Immature natural killer cell (primary cell): ENCODE results near the gene FOXN1. TPM values are rescaled to one million over a fixed set of nuclear protein-coding genes. Genes with fewer than 3 reads are reported as not detected.
"Not testable (repeated sequence)": the region's sequence is repeated elsewhere in the genome, so short reads cannot be mapped to it uniquely, and the experiment has no call there.

Experiments used
- DNase-seq, 3 donors: peaks; one replicate each; pipeline ENCODE4 v3.0.0; 2022; ENCODE audit warnings: mixed read lengths in 1 of 3
- H3K27ac Mint-ChIP-seq, 6 donors: one replicate each; pipeline ENCODE4 v1.8.0; 2020; ENCODE audit warnings: mixed read lengths in 6 of 6, mild to moderate bottlenecking in 5 of 6, inconsistent platforms in 4 of 6, moderate library complexity in 3 of 6
- H3K27me3 Mint-ChIP-seq, 3 donors: one replicate each; pipeline ENCODE4 v1.8.0; 2020 to 2021; ENCODE audit warnings: low read depth in 3 of 3, mild to moderate bottlenecking in 3 of 3, mixed read lengths in 3 of 3, moderate library complexity in 3 of 3, inconsistent platforms in 1 of 3
- H3K36me3 Mint-ChIP-seq, 3 donors: one replicate each; pipeline ENCODE4 v1.8.0; 2020; ENCODE audit warnings: mixed read lengths in 3 of 3, inconsistent platforms in 2 of 3, mild to moderate bottlenecking in 2 of 3
- H3K4me1 Mint-ChIP-seq, 2 donors: one replicate each; pipeline ENCODE4 v1.8.0; 2020; ENCODE audit warnings: inconsistent platforms in 2 of 2, mild to moderate bottlenecking in 2 of 2, mixed read lengths in 2 of 2, moderate library complexity in 1 of 2
- H3K4me3 Mint-ChIP-seq, 5 donors: one replicate each; pipeline ENCODE4 v1.8.0; 2020; ENCODE audit warnings: mild to moderate bottlenecking in 5 of 5, mixed read lengths in 5 of 5, inconsistent platforms in 3 of 5, moderate library complexity in 3 of 5
- H3K9me3 Mint-ChIP-seq, 6 donors: one replicate each; pipeline ENCODE4 v1.8.0; 2020; ENCODE audit warnings: mild to moderate bottlenecking in 6 of 6, mixed read lengths in 6 of 6, inconsistent platforms in 4 of 6, moderate library complexity in 3 of 6
- polyA plus RNA-seq, 3 donors: library from polyadenylated mRNA; unstranded; fragments of 300-500 nt; fragmentation: Illumina TruSeq; gene quantifications; one replicate each; pipeline ENCODE4 v1.2.3, GENCODE V29; 2021

FOXN1 gene, protein sequence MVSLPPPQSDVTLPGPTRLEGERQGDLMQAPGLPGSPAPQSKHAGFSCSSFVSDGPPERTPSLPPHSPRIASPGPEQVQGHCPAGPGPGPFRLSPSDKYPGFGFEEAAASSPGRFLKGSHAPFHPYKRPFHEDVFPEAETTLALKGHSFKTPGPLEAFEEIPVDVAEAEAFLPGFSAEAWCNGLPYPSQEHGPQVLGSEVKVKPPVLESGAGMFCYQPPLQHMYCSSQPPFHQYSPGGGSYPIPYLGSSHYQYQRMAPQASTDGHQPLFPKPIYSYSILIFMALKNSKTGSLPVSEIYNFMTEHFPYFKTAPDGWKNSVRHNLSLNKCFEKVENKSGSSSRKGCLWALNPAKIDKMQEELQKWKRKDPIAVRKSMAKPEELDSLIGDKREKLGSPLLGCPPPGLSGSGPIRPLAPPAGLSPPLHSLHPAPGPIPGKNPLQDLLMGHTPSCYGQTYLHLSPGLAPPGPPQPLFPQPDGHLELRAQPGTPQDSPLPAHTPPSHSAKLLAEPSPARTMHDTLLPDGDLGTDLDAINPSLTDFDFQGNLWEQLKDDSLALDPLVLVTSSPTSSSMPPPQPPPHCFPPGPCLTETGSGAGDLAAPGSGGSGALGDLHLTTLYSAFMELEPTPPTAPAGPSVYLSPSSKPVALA
- not detected for polyA plus RNA-seq

DNA sequence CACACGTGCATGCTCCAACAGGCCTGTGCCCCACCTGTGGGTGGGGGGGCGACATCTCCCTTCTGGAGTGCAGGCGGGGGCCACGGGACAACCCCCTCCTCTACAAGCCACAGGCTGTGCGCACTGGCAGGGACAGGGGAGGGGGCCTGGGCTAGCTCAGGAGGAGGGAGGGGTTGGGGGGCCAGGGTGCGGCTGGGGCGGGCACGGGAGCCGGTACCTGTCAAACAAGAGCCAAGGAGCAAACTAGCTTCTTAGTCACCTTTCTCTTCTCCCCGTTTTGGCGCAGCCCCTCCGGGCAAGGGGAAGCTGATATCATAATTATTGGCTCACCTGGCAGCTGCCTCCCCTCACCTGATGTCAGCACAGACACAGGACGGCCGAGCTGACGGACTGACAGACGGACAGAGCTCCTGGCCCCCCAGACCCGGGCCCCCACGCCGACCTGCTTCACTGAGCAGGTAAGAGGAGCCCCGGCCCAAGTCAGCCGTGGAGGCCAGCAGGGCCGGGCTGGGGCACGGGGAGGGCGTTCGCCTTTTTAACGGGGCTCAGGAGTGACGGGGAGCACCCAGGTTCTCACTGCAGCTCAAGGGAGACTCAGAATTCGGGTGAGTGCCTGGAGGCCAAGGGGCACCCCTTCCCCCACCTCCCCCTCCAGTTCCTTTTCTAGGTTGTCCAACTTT is at the start of gene FOXN1:
Gene FOXN1 (plus strand): TSS at position 363 of the 680 bp plus-strand sequence. CDS start 17,622 bp downstream, outside the sequence.
- Mint-ChIP-seq H3K4me1 (no peaks in the 10 kb centered on the region), H3K36me3 (no peaks in the 10 kb centered on the region), H3K9me3 (no peaks in the 10 kb centered on the region), H3K27ac (no peak within 1 kb of the TSS), H3K4me3 (no peak within 1 kb of the TSS), H3K27me3 (peaks cover 0 to 6% (median 4%) of the 10 kb centered on the region in 3 donors)
- no peak for DNase-seq

DNA sequence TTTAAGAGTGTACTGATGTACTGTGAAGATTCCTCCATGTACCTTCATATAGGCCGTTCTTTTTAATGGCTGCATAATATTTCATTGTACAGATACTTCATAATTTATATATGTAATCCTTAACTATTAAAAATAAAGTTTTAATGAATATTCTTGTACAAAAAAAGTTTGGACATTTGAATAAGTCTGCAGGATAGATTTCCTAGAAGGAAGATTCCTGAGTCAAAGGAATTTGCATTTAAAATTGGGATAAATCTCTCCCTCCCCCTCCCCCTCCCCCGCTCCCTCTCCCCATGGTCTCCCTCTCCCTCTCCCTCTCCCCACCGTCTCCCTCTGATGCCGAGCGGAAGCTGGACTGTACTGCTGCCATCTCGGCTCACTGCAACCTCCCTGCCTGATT is 48.3 kb upstream of the FOXN1 start:
- Mint-ChIP-seq H3K9me3 (peaks cover 0 to 3% (median 0%) of the 10 kb centered on the region in 6 donors), H3K4me3 (no peak overlapping the region), H3K36me3 (no peaks in the 10 kb centered on the region), H3K27ac (no peak overlapping the region), H3K27me3 (peaks cover 3 to 7% (median 3%) of the 10 kb centered on the region in 3 donors), H3K4me1 (no peaks in the 10 kb centered on the region)
- no peak for DNase-seq

DNA sequence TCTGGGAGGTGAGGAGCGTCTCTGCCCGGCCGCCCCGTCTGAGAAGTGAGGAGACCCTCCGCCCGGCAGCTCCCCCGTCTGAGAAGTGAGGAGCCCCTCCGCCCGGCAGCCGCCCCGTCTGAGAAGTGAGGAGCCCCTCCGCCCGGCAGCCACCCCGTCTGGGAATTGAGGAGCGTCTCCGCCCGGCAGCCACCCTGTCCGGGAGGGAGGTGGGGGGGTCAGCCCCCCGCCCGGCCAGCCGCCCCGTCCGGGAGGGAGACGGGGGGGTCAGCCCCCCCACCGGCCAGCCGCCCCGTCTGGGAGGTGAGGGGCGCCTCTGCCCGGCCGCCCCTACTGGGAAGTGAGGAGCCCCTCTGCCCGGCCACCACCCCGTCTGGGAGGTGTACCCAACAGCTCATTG is 47.3 kb upstream of the FOXN1 start:
- not testable (repeated sequence) for H3K4me1 Mint-ChIP-seq, H3K36me3 Mint-ChIP-seq, H3K9me3 Mint-ChIP-seq, DNase-seq, H3K4me3 Mint-ChIP-seq, H3K27ac Mint-ChIP-seq
- H3K27me3 Mint-ChIP-seq, result peaks cover 3 to 10% (median 3%) of the 10 kb centered on the region in 3 donors

DNA sequence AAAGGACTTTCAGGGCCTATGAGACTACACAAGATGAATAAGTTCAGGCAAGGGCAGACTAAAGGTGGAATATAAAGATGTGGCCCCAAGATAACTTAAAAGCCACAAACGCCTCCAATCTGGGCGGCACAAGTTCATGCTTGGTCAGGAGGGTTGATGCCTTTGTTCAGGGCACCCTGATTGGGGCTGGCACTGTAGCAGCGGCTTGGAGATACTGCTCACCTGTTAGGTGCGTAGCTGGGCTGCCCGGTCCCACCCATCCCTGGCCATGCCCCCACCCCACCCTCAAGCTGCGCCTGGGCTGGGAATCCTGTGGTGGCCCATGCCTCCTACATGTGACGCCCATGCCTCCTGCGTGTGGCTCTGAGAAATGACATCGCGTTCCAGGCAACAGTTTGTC is 45.2 kb upstream of the FOXN1 start:
- no peak for DNase-seq
- Mint-ChIP-seq H3K4me3 (no peak overlapping the region), H3K36me3 (no peaks in the 10 kb centered on the region), H3K27me3 (peaks cover 3 to 11% (median 3%) of the 10 kb centered on the region in 3 donors), H3K4me1 (no peaks in the 10 kb centered on the region), H3K9me3 (peaks cover 0 to 3% (median 0%) of the 10 kb centered on the region in 6 donors), H3K27ac (no peak overlapping the region)

DNA sequence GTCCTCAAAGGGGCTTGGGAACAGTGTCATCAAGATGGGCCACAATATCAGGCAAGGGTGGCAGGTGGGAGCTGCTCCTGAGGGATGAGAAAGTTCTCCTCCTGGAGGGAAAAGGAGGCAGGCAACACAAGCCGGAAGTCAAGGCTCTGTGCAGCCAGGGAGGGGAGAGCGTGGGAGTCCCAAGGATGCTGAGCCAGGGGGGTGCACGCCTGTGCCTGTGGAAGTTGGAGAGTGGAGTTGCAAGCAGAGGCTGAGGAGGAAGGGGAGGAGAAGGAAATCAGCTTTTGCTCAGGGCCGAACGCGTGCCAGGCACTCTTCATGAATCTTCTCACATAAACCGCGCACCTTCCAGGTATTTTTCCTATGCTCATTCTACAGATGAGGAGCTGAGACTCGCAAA is 40.1 kb upstream of the FOXN1 start:
- DNase-seq, result no peak
- Mint-ChIP-seq H3K4me3 (no peak overlapping the region), H3K27ac (no peak overlapping the region), H3K4me1 (no peaks in the 10 kb centered on the region), H3K36me3 (no peaks in the 10 kb centered on the region), H3K9me3 (peaks cover 0 to 1% (median 0%) of the 10 kb centered on the region in 6 donors), H3K27me3 (peaks cover 4 to 9% (median 6%) of the 10 kb centered on the region in 3 donors)

DNA sequence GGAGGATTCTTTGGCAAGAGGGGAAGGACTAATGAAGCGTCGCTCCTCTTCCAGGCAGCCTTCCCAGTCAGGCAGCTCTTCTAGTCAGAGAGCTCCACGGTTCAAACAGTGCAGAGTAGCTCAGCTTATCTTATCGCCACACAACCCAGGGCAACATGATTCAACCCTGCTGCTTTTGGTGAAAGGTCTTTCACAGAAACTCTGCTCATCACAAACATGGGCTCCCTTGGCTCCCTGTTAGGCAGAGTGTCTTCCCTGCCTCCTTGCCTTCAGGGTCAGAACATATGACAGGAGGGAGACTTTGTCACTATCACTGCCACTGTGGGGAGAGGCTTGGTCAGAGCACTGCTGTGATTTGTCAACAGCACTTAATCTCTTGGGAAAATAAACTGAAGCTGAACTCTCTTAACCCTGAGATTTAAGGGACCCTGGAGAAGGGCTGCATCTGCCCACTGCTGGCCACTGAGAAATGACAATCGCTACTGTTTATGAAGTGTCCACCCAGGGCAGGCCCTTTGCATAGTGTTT is 39.6 kb upstream of the FOXN1 start:
- no peaks in the 10 kb centered on the region for H3K4me1 Mint-ChIP-seq
- H3K9me3 Mint-ChIP-seq, result peaks cover 0 to 1% (median 0%) of the 10 kb centered on the region in 6 donors
- peaks cover 4 to 9% (median 6%) of the 10 kb centered on the region in 3 donors for H3K27me3 Mint-ChIP-seq
- no peaks in the 10 kb centered on the region for H3K36me3 Mint-ChIP-seq
- no peak overlapping the region for H3K4me3 Mint-ChIP-seq
- no peak overlapping the region for H3K27ac Mint-ChIP-seq
- no peak for DNase-seq

DNA sequence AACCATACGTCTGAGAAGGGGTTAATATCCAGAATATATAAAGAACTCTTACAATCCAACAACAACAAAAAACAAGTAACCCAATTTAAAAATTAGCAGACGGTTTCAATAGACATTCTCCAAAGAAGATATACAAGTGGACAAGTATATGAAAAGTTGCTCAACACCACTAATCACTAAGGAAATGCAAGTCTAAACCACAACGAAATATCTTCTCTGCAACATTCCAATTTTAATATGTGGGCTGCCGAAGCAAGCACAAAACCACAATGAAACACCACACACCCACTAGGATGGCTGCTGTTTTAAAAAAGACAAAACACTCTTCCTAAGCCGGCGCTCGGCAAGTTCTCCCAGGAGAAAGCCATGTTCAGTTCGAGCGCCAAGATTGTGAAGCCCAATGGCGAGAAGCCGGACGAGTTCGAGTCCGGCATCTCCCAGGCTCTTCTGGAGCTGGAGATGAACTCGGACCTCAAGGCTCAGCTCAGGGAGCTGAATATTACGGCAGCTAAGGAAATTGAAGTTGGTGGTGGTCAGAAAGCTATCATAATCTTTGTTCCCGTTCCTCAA is 38.6 kb upstream of the FOXN1 start:
- peaks cover 2 to 8% (median 6%) of the 10 kb centered on the region in 3 donors for H3K27me3 Mint-ChIP-seq
- peaks cover 0 to 1% (median 0%) of the 10 kb centered on the region in 6 donors for H3K9me3 Mint-ChIP-seq
- H3K36me3 Mint-ChIP-seq, result no peaks in the 10 kb centered on the region
- H3K4me1 Mint-ChIP-seq, result no peaks in the 10 kb centered on the region
- peak in 1 of 3 donors; percentile 6 for DNase-seq
- no peak overlapping the region for H3K4me3 Mint-ChIP-seq
- no peak overlapping the region for H3K27ac Mint-ChIP-seq

DNA sequence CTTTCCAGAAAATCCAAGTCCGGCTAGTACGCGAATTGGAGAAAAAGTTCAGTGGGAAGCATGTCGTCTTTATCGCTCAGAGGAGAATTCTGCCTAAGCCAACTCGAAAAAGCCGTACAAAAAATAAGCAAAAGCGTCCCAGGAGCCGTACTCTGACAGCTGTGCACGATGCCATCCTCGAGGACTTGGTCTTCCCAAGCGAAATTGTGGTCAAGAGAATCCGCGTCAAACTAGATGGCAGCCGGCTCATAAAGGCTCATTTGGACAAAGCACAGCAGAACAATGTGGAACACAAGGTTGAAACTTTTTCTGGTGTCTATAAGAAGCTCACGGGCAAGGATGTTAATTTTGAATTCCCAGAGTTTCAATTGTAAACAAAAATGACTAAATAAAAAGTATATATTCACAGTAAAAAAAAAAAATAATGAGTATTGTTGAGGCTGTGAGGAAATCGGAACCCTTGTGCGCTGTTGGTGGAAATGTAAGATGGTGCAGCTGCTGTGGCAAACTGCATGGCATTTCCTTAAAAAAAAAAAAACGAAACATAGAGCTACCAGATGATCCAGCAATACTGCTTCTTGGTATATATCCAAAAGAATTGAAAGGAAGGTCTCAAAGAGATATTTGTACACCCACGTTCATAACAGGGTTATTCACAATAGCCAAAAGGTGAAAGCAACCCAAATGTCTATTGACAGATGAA is 38.0 kb upstream of the FOXN1 start:
- H3K27ac Mint-ChIP-seq, H3K36me3 Mint-ChIP-seq, H3K27me3 Mint-ChIP-seq, DNase-seq, H3K9me3 Mint-ChIP-seq, H3K4me1 Mint-ChIP-seq, H3K4me3 Mint-ChIP-seq: not testable (repeated sequence)

DNA sequence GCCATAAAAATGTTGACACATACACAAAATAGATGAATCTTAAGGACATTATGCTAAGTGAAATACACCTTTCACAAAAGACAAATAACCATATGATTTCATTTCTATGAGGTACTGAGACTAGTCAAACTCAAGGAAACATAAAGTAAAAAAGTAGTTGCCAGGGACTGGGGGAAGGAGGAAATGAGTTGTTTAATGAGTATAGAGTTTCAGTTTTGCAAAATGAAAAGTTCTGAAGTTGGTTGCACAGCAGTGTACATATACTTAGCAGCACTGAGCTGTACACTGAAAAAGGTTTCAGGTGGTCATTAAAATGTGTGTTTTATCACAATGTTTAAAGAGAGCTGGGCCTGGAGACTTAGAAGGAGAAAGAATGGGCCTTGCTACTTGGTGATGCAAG is 37.4 kb upstream of the FOXN1 start:
- Mint-ChIP-seq H3K27me3 (peaks cover 2 to 6% (median 2%) of the 10 kb centered on the region in 3 donors), H3K4me1 (no peaks in the 10 kb centered on the region), H3K4me3 (no peak overlapping the region), H3K9me3 (no peaks in the 10 kb centered on the region), H3K27ac (no peak overlapping the region), H3K36me3 (no peaks in the 10 kb centered on the region)
- no peak for DNase-seq

DNA sequence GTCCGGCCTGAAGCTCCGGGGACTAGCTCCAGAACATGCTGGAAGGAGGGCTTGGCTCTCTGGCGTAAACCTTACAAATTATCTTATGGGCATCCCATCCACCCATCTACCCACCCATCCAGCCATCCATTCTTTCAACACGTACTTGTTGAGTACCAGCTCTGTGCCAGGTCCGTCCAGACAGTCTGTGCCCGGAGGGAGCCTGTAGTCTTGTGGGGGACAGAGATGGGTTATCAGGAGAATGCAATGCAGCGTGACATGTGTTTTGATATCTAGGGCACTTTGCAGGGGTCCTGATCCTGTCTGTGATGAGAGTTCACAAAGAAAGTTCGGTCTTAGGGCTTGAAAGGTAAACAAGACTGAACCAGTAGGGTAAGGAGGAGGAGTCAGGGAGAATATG is 36.8 kb upstream of the FOXN1 start:
- Mint-ChIP-seq H3K9me3 (no peaks in the 10 kb centered on the region), H3K27me3 (peaks cover 0 to 7% (median 2%) of the 10 kb centered on the region in 3 donors), H3K36me3 (no peaks in the 10 kb centered on the region), H3K27ac (no peak overlapping the region), H3K4me3 (no peak overlapping the region), H3K4me1 (no peaks in the 10 kb centered on the region)
- no peak for DNase-seq

DNA sequence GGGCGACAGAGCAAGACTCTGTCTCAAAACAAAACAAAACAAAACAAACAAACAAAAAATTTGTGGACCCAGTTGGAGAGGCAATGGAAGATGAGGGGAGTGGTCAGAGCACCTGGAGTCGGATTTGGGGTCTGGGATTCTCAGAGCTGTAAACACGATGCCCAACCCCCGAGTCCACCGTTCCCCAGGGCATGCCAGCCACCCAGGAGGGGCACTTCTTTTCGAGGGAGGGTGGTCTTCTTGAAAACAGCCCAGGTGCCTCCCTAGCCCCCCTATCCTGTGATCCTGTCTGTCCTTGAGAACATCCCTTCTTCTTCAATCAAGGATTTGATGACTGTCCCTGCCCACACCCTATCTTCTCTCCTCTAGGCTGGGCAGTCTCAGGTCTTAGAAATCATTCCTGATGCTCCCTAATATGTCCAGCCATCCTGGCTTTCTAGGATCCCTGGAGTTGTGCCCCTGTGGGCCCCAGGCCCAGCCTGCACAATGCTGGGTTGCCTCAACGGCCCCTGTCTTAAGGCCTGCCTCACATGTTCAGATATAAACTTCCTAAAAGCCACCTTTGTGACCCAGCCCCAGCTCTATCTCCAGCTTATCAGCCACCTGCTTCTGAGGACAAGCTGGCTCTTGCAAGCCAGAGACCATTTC is 35.8 kb upstream of the FOXN1 start:
- H3K27ac Mint-ChIP-seq, result no peak overlapping the region
- no peak for DNase-seq
- H3K4me3 Mint-ChIP-seq, result no peak overlapping the region

DNA sequence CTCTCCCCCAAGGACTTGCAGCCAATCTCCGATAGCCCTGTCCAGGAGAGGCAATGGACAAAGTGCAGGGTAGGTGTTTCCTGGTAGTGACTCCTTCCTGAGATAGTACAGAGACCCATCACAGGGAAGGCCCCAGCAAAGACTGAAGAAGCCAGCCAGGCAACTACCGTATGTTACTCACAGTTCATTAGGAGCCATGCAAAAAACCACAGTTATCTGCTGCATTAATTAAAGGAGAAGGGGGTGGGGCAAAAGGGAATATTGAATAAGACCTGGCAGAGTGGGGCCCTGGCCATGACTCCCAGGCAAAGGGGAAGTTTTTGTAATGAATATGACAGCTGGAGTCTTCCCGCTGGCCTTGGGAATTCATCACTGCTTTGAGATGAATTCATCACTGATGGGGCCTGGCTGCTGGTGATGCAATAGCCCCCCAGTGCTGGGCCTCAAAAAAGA is 35.2 kb upstream of the FOXN1 start:
- Mint-ChIP-seq H3K4me3 (no peak overlapping the region), H3K9me3 (no peaks in the 10 kb centered on the region), H3K27ac (no peak overlapping the region), H3K27me3 (peaks cover 0 to 7% (median 2%) of the 10 kb centered on the region in 3 donors), H3K36me3 (no peaks in the 10 kb centered on the region), H3K4me1 (peaks cover 0 to 6% of the 10 kb centered on the region in 2 donors)
- no peak for DNase-seq

More for the DNA sequence above, 35.8 kb upstream of the FOXN1 start:
- Mint-ChIP-seq H3K36me3 (no peaks in the 10 kb centered on the region), H3K4me1 (peaks cover 0 to 3% of the 10 kb centered on the region in 2 donors), H3K27me3 (peaks cover 0 to 7% (median 2%) of the 10 kb centered on the region in 3 donors), H3K9me3 (no peaks in the 10 kb centered on the region)
